HG03571 (cell line): ENCODE data around the gene HLA-DRA.
A peak's percentile ranks its signal among the peaks of the same experiment; 100 is the strongest.

Experiments
- ATAC-seq: cut with Tn5 transposase; IDR thresholded peaks from one replicate; pipeline ENCODE4 v1.9.1; 2021; ENCODE audit not compliant: unreplicated experiment

Gene HLA-DRA

DNA sequence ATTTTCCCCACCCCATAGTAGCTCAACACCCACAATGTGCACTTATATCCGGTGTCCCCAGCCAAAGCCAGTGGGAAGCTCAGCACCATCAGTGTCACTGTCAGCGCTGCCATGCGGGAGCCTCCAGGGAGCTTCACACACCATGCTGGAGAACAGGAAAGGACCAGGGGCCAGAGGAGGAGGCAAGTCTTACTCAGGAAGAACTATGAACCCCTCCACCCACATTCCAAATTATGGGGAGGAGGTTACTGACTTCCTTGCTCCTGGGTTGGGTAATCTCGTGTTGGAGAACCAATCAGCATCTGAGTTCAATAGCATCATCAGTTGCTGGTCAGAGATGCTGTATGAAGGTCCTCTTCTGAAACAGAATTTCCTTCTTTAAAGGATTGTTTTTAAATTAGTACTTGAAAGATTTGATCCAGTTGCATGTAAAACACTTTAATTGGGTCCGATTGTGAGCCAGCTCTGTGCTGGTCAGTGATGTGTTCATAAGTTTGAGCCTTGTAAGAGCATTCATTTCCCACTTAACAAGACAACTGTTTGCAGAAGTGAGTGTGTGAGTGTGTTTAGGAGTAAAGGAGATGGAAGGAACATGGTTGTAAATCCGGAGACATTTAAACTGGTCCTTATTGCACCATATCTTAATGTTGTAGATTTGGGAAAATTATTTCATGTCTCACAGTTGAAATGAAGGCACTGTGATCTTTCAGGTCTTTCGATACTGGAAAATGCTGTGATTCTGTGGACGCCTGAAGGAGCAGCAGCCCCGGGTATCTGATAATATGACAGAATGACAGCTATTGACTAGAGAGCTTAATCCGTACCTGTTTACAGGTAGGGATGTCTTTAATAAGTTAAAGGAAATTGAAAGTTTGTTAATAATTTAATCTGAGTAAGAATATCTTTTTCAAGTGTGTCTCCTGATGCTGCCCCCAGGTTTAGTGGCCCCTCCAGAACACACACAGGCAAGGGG is 34.0 kb downstream of the HLA-DRA start:
- ATAC-seq = peak; percentile 85

DNA sequence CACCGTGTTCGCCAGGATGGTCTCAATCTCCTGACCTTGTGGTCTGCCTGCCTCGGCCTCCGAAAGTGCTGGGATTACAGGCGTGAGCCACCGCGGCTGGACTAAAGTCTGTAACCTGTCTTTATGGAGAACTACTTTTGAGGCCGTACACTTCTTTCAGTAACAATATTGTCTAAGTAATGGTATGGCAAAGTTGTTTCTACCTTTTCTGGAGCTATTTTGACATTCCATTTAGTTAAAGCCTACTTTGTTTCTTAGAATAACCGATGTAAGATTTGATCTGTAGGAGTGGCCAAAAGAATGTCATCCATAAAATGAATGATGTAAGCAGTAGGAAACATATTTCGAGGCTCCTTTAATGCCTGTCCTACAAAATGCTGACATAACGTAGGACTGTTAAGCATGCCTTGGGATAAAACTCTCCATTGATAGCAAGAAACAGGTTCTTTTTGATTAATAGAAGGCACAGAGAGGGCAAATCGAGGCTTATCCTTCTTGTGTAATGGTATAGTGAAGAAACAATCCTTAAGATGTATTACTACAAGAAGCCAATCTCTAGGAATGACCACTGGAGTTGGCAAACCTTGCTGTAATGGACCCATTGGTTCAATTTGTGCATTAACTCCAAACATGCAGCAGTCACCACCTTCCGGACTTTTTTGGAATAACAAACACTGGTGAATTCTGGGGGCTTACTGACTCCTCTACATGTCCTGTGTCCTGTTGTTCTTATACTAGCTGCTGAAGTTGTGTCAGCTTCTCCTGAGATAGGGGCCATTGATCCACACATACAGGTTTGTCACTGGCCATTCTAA is 35.9 kb downstream of the HLA-DRA start:
- ATAC-seq = no peak

DNA sequence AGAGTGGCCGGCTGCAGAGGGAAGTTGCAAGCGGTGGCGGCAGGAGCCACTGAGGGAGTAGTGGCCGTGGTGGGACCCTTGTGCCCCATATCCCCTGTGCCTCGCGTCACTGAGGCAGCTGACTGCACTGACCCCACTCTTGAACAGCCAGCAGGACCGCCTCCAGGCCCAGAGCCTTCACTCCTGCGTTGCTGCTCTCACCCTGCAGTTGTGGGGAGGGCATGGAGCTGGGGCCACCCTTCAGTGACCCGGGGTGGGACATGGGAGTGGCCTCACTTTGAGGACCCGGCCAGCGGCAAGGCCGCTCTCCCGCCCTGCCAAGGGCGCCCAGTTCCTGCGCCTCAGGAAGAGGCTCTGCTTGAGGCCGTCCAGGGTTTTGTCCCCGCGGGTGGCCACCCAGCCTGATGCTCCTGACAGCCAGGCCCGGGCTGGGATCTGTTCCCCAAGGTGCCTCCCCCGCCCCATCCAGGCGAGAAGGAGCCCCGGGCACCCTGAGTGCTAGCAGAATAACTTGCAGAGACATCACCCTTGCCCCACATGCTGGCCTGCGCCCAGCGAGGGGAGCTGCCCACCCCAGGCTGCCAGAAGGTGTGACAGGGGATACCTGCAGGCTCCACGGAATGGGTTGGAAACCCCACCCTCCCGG is 44.4 kb downstream of the HLA-DRA start:
- no peak for ATAC-seq

DNA sequence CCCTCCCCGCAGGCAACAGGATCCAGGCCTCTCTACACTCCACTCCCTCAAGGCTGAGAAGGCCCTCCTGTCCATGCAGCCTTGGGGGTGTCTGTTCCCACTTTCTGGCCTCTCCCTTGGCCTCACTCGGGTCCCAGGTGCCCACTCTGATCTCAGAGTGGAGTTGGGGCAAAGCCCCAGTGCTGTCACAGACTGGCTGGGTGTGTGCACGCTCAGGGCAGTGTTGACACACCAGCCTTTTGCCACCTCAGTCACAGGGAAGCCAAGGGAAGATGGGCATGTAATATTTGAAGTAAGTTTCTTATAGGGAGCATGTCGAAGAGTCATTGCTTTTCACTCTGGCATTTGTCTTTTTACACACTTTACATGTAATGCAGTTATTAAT is 44.9 kb downstream of the HLA-DRA start:
- no peak for ATAC-seq

DNA sequence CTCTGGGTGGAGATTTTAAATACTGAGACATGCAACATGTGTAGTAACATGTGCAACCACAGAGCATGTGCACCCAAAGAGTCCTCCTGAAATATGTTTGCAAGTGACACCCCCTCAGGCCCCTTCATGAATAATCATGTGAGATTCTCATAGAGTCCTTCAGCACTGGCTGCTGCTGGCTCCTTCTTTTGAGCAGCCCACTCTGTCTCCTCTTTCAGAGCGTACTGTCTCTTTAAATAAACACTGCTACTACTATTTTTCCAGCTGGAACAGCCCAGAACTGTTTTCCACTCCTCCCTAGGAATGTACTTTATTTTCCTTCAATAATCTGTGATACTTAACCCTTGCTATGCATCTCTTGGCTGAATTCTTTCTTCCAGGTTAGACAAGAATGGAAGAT is 48.4 kb downstream of the HLA-DRA start:
- ATAC-seq = no peak

DNA sequence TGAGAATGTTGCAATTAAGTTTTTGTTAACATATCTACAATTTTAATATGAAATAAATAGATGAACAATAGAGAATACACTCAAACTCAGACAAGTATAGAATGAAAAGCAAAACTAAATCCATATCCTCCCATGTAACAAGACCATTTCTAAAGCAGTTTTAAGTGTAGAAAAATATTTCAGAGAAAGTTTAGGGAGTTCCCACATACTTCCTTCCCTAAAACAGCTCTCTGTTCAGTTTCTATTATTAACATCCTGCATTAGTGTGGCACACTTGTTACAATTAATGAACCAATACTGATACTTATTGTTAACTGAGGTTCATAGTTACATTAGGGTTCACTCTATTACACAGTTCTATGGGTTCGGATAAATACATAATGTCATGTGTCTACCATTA is 52.0 kb downstream of the HLA-DRA start:
- ATAC-seq = no peak

DNA sequence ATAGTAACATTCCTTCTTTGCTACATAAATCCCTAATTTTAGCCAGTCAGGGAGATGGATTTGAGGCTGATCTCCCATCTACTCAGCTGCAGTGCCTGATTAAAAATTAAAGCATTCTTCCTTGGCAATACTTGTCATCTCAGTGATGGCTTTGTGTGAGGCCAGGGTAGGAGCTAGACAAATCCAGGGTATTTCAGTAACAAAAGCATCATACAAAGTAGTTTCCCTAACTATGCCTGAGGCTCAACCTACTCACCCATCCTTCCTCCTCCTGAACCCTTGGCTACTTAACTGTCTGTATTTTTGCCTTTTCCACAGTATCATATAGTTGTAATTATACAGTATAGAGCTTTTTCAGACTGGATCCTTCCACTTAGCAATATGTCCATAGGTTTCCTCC is 52.7 kb downstream of the HLA-DRA start:
- no peak for ATAC-seq
